GM21576 (cell line): Measurements from ENCODE around the gene FAM53C.
"Not testable (repeated sequence)": the region's sequence is repeated elsewhere in the genome, so short reads cannot be mapped to it uniquely, and the experiment has no call there.

ENCODE experiments used
- ATAC-seq: cut with Tn5 transposase; IDR thresholded peaks from one replicate; pipeline ENCODE4 v1.9.1; 2021; ENCODE audit warnings: mild to moderate bottlenecking, moderate library complexity; ENCODE audit not compliant: unreplicated experiment

The FAM53C gene

GRCh38 chr5:138337685-138338410 lies at the start of gene FAM53C:
FAM53C (plus strand) TSS chr5:138338266; CDS start chr5:138341336, 3,070 bp downstream.
- peak; percentile 77 for ATAC-seq

DNA sequence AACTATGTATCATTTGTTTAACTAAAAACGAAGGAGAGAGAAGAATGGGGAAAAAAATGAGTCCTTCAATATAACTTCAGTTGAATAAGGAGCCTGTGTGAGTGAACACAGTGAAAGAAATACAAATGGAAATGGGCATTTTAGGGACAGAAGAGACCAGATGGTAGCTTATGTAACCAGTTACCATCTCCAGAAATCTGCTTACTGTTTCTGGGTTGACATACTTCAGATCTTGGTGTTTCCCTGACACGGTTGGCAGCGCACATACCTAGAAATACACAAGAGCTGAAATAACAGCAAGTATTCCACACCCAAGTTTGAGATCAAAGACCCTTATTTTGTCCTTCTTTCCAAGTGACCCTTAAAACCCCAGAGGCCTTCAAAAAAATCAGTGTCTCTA lies 48.8 kb upstream of the FAM53C start:
- ATAC-seq: no peak

DNA sequence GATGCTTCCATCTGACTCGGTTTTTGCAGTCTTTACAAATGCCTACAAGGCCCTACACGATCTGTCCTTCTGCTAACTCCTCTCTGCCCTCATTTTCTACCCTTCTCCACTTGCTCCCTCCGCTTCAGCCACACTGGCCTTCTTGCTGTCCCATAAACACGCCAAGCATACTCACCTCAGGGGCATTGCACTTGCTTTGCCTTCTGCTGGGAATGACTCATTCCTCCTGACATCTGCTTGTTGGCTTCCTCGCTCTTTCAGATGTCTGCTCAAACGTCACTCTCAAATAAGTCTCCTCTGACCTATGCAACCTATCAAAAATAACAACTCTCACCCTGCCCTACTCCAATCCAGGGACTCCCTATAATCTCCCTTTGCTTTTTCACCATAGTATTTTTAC lies 34.7 kb upstream of the FAM53C start:
- no peak for ATAC-seq

DNA sequence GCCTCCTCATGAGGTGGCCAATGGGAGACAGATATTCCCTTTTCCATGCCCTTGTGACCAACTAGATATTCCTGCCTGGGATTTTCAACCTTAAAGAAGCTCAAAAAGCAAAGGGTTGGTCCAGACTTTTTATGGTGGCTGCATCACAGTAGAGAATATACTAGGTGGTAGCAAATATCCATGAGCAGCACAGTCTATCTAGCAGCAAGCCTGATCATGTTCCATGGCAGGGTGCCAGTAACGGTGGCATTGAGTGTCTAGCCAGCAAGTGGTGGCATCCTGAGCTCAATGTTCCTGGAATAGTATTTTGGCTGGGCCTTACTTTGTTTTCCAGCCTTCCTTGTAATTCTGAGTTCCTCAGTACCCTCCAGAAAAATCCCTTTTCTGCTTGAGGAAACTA lies 32.3 kb upstream of the FAM53C start:
- no peak for ATAC-seq

GRCh38 chr5:138315751-138316278 lies 22.3 kb upstream of the FAM53C start:
- no peak for ATAC-seq

DNA sequence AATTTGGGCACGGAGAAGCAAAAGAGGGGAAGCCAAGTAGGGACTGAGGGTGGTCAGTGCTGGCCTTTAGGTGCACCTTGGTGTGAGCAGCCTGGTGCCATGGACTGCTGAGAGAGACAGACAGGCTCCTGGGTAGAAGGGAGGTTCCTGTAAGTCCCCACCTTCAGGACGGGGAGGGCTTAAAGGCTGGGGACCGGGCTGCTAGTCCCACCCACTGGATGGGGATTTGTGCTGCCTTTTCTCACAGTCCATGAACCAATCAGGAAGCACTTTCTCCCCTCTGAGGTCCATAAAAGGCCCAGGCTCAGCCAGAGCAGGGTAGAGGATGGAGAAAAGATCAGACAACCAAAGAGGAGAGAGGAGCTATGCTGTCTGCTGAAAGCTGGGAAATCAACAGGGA lies 21.7 kb upstream of the FAM53C start:
- ATAC-seq: no peak

- ATAC-seq: not testable (repeated sequence)
Measured at GRCh38 chr5:138318211-138318610, 19.9 kb upstream of the FAM53C start.

GRCh38 chr5:138330813-138331448 lies 7.1 kb upstream of the FAM53C start:
- no peak for ATAC-seq

- ATAC-seq: peak; percentile 99
Measured at GRCh38 chr5:138331449-138332368, 6.4 kb upstream of the FAM53C start, which contains the start of gene CDC25C. CDC25C (minus strand) TSS chr5:138331804; CDS start chr5:138331180, 624 bp downstream.

DNA sequence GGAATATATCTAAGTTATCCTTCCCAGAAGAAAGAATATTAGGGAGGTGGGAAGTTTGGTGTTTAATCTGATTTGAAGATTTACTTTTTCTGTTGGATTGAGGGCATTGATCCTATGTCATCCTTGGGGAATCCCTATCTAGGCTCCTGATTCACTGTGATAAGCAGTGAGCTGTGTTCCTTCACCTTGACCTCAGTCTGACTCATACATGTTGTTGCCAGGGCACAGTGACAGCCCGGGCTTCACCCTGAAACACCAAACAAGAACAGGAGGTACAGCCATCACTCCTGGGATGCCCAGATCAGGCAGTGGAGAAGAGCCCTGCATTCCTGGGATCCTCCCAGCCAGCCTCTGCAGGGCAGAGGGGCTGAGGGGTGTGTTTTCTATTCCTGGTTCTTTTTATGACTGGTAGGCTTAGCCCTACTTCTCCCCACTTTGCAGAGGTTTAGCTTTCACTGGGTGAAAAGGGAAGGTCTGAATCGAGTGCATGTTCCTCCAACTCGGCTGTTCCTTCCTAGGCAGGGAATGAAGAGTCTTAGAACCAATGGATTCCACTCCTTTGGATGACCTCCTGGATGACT lies 3.1 kb upstream of the FAM53C start:
- no peak for ATAC-seq

- ATAC-seq: peak; percentile 24
Measured at GRCh38 chr5:138336952-138337684, 948 bp upstream of the FAM53C start.

- no peak for ATAC-seq
Measured at GRCh38 chr5:138338411-138339090, 485 bp downstream of the FAM53C start.

- no peak for ATAC-seq
Measured at GRCh38 chr5:138339091-138339456, 1.0 kb downstream of the FAM53C start.

DNA sequence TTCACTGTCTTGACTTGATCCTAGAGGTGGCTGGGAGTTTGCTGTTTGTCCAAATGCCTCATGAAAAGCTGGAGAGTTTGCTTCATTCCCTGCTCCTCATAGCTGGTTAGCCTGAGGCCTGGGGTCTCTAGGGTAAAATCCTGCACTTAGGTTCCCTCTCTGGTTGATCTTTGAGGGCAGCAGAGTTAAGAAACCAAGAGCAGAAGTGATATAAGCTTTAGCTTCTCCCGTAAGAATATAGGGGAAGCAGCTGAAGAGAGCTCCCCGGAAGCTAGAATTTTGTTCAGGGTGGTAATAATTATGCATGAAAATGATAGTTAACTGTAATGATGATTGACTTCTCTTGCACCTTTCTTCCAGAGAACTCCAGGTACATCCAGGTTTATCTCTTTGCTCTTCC lies 1.4 kb downstream of the FAM53C start:
- no peak for ATAC-seq

DNA sequence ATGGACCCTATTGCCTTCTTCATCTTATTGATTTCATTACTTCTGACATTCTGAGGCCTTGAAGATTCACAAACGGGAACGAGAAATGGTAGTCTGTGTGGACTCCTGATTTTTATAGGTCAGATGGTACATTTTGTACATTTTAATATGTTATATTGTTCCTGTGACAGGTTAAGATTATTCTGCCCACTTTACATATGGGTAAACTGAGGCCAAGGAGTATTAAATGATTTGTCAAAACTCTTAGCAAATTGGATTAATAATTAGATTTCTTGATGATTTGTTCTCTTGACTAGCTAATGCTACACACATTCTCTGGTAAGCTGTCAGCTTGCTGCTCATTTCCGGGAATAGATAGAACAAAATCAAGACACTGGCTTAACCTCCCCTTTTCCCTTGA lies 1.9 kb downstream of the FAM53C start:
- ATAC-seq: no peak

DNA sequence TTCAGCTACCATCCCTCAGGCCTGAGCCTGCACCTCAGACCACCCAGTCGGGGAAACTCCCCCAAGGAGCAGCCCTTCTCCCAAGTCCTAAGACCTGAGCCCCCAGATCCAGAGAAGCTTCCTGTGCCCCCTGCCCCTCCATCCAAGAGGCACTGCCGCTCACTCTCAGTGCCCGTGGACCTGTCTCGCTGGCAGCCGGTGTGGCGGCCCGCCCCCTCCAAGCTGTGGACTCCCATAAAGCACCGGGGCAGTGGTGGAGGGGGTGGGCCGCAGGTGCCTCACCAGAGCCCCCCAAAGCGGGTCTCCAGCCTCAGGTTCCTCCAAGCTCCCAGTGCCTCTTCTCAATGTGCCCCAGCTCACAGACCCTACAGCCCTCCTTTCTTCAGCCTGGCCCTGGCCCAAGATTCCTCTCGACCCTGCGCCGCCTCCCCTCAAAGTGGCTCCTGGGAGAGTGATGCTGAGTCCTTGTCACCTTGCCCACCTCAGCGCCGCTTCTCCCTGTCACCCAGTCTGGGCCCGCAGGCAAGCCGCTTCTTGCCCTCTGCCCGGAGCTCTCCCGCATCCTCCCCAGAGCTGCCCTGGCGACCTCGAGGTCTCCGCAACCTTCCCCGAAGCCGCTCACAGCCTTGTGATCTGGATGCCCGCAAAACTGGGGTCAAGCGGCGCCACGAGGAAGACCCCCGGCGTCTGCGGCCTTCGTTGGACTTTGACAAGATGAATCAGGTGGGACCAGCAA lies 7.0 kb downstream of the FAM53C start:
- ATAC-seq: no peak

GRCh38 chr5:138346889-138347288 lies 8.8 kb downstream of the FAM53C start:
- ATAC-seq: no peak

DNA sequence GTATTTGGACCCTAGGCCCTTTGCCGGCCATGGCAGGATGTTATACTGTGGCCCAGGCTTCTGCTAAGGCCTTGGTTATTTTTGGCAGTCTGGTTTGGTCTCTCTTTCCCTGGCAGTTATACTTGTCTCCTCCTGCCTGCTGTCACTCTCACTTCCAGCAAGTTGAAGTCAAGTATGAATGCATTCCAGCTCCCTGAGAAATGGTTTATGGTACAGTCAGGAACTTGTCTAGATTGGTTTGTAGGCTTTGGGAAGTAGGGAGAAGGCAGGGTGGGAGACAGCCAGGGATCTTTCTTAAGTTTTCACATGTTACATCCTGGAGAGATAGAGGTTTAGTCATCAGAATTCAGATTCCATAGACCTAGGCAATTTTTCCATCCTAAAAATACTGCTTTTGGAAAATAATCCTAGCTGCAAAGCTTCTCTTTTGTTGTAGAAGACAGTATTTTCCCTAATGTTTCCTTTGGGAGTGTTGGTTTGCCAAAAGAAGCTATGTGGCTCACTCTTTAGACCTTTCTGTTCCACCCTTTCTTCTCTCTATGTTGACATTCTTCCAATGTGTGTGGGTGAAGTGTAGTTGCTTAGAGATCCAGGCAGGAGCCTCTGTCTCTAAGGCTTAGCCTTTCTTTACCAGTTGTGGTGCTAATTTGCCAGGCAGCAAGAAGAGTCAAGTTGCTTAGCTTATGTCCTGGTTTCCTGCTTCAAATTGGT lies 11.9 kb downstream of the FAM53C start:
- no peak for ATAC-seq
